Measurements from ENCODE around the gene SLC4A5. TPM values are rescaled to one million over a fixed set of nuclear protein-coding genes. Genes with fewer than 3 reads are reported as not detected.
"Not testable (repeated sequence)": the region's sequence is repeated elsewhere in the genome, so short reads cannot be mapped to it uniquely, and the experiment has no call there.

Gene SLC4A5
- total RNA-seq, 1 donor from 2014 or later = 4.4 TPM

GRCh38 chr2:74232426-74232825 is 110.8 kb downstream of the SLC4A5 start:
- no peaks in the 10 kb centered on the region for H3K27me3 ChIP-seq
- no peak overlapping the region for H3K4me3 ChIP-seq
- H3K36me3 ChIP-seq = no peaks in the 10 kb centered on the region
- H3K27ac ChIP-seq = no peak overlapping the region
- H3K4me1 ChIP-seq = no peaks in the 10 kb centered on the region
- peak in 1 of 2 donors; percentile 65 for DNase-seq (ENCODE audit: extremely low spot score in 2 of 2)
- intact Hi-C loops (cut with DNase I) = no loop called here
- no peaks in the 10 kb centered on the region for H3K9me3 ChIP-seq
- TF ChIP-seq POLR2AphosphoS5 (IDR thresholded peaks at IDR 0.05; ENCODE audit: insufficient read depth in 1 of 2, low read depth in 1 of 2) = no peak
- TF ChIP-seq POLR2A (IDR thresholded peaks at IDR 0.05) = no peak
- no peak for TF ChIP-seq CTCF (IDR thresholded peaks at IDR 0.05)

- H3K27me3 ChIP-seq; DNase-seq (ENCODE audit: extremely low spot score in 2 of 2); H3K4me3 ChIP-seq; H3K9me3 ChIP-seq; H3K36me3 ChIP-seq; intact Hi-C loops (cut with DNase I); H3K27ac ChIP-seq: not testable (repeated sequence)
- peaks cover 10% of the 10 kb centered on the region for H3K4me1 ChIP-seq
Observed at GRCh38 chr2:74229865-74230264, 113.4 kb downstream of the SLC4A5 start.

GRCh38 chr2:74228772-74229171 is 114.4 kb downstream of the SLC4A5 start:
- Histone ChIP-seq H3K36me3 (no peaks in the 10 kb centered on the region), H3K27ac (no peak overlapping the region), H3K4me1 (peaks cover 10% of the 10 kb centered on the region), H3K4me3 (no peak overlapping the region), H3K9me3 (no peaks in the 10 kb centered on the region), H3K27me3 (no peaks in the 10 kb centered on the region)
- peak in 1 of 2 donors; percentile 18 for DNase-seq (ENCODE audit: extremely low spot score in 2 of 2)
- TF ChIP-seq POLR2A (IDR thresholded peaks at IDR 0.05) (no peak), POLR2AphosphoS5 (IDR thresholded peaks at IDR 0.05; ENCODE audit: insufficient read depth in 1 of 2, low read depth in 1 of 2) (no peak), CTCF (IDR thresholded peaks at IDR 0.05) (no peak)
- intact Hi-C loops (cut with DNase I) = no loop called here

GRCh38 chr2:74227646-74228045 is 115.6 kb downstream of the SLC4A5 start:
- DNase-seq (ENCODE audit: extremely low spot score in 2 of 2) = peak in 1 of 2 donors; percentile 20
- H3K36me3 ChIP-seq = no peaks in the 10 kb centered on the region
- no peak overlapping the region for H3K27ac ChIP-seq
- H3K4me1 ChIP-seq = peaks cover 10% of the 10 kb centered on the region
- TF ChIP-seq CTCF (IDR thresholded peaks at IDR 0.05) (no peak), POLR2A (IDR thresholded peaks at IDR 0.05) (no peak), POLR2AphosphoS5 (IDR thresholded peaks at IDR 0.05; ENCODE audit: insufficient read depth in 1 of 2, low read depth in 1 of 2) (no peak)
- no peak overlapping the region for H3K4me3 ChIP-seq
- H3K27me3 ChIP-seq = no peaks in the 10 kb centered on the region
- intact Hi-C loops (cut with DNase I) = no loop called here
- no peaks in the 10 kb centered on the region for H3K9me3 ChIP-seq

GRCh38 chr2:74226648-74227213 is 116.5 kb downstream of the SLC4A5 start:
- H3K27me3 ChIP-seq = no peaks in the 10 kb centered on the region
- H3K4me1 ChIP-seq = peaks cover 10% of the 10 kb centered on the region
- no peaks in the 10 kb centered on the region for H3K9me3 ChIP-seq
- no peak overlapping the region for H3K27ac ChIP-seq
- H3K4me3 ChIP-seq = no peak overlapping the region
- DNase-seq (ENCODE audit: extremely low spot score in 2 of 2) = peak in 1 of 2 donors; percentile 32
- intact Hi-C loops (cut with DNase I) = no loop called here
- TF ChIP-seq POLR2AphosphoS5 (IDR thresholded peaks at IDR 0.05; ENCODE audit: insufficient read depth in 1 of 2, low read depth in 1 of 2) (no peak), POLR2A (IDR thresholded peaks at IDR 0.05) (no peak), CTCF (IDR thresholded peaks at IDR 0.05) (no peak)
- H3K36me3 ChIP-seq = no peaks in the 10 kb centered on the region
